ENCODE measurements around the gene CCDC106. TPM values are rescaled to one million over a fixed set of nuclear protein-coding genes. Genes with fewer than 3 reads are reported as not detected.

The CCDC106 gene
- total RNA-seq, 1 donor from 2014 or later, result 23.5 TPM

DNA sequence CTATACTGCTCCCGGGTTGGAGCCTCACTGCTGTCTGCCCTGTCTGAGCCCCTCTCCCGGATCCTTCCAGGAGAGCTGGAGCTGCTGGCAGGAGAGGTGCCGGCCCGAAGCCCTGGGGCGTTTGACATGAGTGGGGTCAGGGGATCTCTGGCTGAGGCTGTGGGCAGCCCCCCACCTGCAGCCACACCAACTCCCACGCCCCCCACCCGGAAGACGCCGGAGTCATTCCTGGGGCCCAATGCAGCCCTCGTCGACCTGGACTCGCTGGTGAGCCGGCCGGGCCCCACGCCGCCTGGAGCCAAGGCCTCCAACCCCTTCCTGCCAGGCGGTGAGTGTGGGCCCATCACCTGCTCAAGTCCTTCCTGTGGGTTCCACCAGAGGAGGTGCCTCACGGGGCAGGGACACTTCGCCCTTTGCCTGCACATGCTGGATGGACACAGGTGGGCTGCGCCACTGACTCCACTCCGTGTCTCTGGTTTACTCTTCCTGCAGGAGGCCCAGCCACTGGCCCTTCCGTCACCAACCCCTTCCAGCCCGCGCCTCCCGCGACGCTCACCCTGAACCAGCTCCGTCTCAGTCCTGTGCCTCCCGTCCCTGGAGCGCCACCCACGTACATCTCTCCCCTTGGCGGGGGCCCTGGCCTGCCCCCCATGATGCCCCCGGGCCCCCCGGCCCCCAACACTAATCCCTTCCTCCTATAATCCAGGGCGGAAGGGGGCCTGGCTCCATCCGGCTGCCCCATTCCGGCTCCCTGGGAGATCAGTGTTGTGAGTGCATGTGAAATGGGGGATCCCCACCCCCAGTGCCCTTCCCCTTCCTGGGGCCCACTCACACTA lies 46.9 kb downstream of the CCDC106 start:
- no peak for DNase-seq (ENCODE audit: low read depth)

DNA sequence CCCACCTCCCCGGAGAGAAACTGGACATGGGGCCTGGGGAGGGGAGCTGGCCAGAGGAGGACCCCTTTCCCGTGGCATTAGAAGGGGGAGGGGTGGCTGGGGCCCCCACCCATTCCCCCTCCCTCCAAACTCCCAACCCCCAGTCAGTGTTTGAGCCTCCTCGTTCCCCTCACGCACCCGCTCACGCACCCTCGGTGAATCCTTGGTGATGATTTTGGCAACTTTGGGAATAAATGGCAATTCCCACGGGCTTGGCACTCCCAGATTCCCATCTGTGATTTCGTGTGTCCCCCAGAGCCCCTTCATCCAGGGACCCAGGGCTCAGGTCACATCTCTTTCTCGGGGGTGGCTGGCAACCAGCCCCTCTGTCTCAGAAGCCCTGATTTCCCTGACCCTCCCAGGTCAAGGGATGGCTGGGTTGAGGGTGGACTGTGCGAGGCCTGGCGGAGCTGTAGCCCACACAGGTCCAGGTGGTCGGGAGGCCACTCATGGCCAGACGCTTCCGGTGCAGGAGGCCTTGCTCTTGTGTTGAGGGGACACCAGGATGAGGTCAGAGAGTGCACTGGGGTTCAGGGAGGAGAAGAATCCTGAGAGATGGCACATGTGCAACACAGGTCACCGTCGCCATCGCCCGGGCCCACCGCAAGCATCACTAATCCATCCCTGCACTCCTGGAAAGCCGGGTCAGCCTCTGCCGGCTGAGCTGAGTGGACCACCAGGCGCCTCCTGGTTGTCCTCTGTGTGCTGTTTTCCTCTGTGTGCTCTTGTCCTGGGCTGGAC lies 47.7 kb downstream of the CCDC106 start:
- DNase-seq (ENCODE audit: low read depth), result no peak

DNA sequence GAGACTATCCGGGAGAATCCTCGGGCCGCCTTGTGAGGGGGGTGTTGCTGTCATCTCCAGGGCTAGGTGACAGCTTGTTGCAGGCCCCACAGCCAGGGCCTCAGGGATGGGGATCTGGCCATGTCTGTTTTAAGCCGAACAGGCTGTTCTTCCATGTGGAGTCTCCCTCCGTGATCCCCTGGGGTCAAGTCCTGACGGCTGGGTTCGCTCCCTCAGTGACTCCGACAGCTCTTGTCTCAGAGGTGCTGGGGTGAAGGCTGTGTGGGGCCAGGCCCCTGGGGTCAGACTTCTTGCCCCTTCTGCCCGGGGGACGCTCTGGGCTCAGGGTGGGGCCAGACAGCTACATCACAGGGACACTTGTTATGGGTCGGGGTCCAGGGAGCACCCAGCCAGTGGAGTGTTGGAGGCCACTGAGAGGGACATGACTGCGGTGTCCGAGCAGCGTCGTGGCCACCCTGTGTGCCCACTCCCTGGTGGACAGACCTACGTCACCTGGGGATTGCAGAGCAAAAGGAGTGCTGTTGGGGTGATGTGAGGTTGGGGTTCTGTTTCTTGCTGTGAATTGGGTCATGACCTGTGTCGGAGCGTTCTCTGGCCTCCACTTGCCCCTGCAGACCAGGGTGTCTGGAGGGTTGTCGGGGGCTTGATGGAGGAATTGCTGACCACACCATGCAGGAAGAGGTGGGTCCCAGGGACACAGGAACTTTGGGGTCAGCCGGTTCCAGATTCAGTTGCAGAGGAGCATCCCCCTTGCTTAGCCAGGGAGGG lies 48.5 kb downstream of the CCDC106 start:
- DNase-seq (ENCODE audit: low read depth), result no peak

DNA sequence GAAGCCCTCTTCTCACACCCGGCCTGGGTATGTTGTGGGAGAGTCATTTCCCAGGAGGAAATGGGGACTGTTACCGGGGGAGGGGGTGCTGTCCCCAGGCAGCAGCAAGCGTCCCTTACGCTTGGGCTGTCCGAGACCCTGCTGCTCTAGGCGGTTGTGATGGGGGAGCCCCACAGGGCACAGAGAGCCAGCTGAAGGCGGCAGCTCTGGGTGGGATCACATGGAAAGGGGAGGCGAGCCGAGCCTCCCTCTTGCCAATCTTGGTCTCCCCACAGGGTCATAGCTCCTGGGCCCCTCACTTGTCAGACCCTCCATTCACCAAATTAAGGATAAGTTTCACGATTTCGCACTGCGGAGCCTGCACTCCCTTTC lies 49.0 kb downstream of the CCDC106 start:
- DNase-seq (ENCODE audit: low read depth), result no peak

DNA sequence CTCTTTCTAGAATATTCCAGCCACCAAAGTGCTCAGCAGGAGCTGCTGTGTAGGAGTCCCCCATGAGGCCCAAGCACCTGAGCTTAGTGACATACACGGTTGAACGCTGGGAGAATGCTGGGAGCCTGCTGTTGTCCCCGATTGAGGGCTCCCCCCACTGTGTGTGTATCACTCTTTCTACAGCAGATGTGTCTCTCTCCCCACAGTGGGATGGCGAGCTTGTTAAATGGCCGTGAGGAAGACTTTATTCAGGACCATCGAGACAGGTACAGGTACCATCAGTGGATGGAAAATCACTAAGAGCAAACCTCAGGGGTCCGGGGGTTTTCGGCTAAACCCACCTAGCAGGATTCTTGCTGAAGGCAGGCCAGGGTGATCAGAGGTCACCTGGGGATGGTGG lies 49.7 kb downstream of the CCDC106 start:
- DNase-seq (ENCODE audit: low read depth), result no peak

DNA sequence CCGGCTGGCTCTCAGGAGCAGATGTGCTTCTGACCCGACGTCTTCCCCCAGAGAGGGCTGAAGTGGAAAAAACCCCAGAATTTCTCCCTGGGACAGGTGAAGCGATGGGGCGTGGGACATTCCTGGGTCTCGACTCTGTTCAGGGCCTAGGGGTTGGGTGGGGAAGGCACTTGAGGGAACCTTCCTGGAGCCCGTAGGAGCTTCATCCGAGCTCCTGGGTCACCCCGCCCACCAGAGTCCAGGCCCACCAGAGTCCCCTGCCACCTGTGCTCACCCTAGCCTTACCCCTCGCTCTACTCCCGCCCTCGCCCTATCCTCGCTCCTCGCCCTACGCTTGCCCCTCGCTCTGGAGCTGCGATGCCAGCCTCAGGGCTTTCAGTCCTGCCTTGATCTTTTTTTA lies 50.2 kb downstream of the CCDC106 start:
- no peak for DNase-seq (ENCODE audit: low read depth)

DNA sequence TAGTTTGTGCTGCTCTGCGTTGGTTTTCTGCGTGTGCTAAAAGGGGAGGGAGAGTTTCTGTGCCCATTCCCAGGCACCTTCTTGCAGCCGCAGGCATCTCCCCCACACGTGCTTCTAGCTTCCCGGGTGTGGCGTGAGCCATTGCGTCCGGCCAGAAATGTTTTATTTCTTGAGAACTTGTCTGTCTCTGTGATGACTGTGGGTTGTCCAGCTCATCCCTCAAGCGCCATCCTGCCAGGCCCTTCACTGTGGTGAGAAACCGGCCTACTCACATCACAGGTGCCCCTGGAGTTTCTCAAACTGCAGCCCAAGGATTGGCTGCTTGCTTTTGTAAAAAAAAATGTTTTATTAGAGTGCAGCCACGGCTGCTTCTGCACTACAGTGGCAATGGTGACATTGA lies 51.2 kb downstream of the CCDC106 start:
- DNase-seq (ENCODE audit: low read depth), result no peak

DNA sequence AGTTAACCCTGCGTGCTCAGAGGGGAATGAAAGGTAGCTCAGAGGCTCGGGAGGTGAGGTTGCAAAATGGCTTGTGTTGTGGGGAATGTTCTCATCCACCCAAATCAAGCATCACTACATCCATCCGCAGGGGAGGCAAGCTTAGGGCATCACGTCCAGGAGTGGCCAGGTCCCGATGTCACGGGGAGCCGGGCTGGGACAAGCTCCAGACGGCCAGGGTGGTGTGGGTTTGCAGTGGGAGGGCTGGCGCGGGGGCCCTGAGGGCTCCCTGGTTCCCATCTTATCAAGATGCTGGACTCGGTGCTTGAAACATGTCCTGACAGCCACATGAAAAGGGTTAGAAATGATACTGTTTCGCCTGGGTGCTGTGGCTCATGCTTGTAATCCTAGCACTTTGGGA lies 52.8 kb downstream of the CCDC106 start:
- no peak for DNase-seq (ENCODE audit: low read depth)

DNA sequence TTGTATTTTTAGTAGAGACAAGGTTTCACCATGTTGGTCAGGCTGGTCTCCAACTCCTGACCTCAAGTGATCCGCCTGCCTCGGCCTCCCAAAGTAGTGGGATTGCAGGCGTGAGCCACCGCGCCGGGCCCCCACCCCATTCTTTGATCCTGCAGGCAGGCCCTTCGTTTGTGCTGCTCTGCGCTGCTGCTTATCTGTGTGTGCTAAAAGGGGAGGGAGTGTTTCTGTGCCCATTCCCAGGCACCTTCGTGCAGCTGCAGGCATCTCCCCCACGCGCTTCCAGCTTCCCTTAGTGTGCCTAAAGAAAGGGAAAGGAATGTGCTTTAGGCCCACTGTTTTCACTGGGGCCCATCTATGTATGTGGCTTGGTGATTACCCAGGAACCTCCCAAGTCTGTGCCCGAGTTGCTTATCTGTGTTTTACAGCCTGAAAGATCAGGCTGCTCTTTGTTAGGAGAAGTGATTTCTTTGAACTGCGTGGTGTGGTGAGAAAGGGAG lies 54.2 kb downstream of the CCDC106 start:
- DNase-seq (ENCODE audit: low read depth), result no peak

Other genes starting within 250 kb of the CCDC106 start
- gene UBE2S, start 240.4 kb upstream of the CCDC106 start, total RNA-seq, result 39.8 and 54.9 TPM in 2 replicates
- gene SHISA7, start 204.9 kb upstream of the CCDC106 start, total RNA-seq, result not detected in 2 replicates
- 152 and 196 TPM in 2 replicates for gene ISOC2, start 186.6 kb upstream of the CCDC106 start, total RNA-seq
- gene C19orf85, start 183.5 kb upstream of the CCDC106 start, total RNA-seq, result not detected in 2 replicates
- gene ZNF628, start 171.6 kb upstream of the CCDC106 start, total RNA-seq, result 7.1 and 12.3 TPM in 2 replicates
- gene NAT14, start 163.0 kb upstream of the CCDC106 start, total RNA-seq, result 24.7 and 26.4 TPM in 2 replicates
- gene SSC5D, start 159.8 kb upstream of the CCDC106 start, total RNA-seq, result 1.2 and 2.1 TPM in 2 replicates
- gene SBK2, start 111.1 kb upstream of the CCDC106 start, total RNA-seq, result 39.9 and 84.5 TPM in 2 replicates
- 1.4 and 5.1 TPM in 2 replicates for gene SBK3, start 102.7 kb upstream of the CCDC106 start, total RNA-seq
- 13.1 and 13.3 TPM in 2 replicates for gene ZNF579, start 67.4 kb upstream of the CCDC106 start, total RNA-seq
- 5.3 and 9.1 TPM in 2 replicates for gene FIZ1, start 48.7 kb upstream of the CCDC106 start, total RNA-seq
- gene ZNF524, start 47.9 kb upstream of the CCDC106 start, total RNA-seq, result 21.9 and 29.8 TPM in 2 replicates
- 2.9 and 3.5 TPM in 2 replicates for gene ZNF865, start 42.6 kb upstream of the CCDC106 start, total RNA-seq
- 8.7 and 9.3 TPM in 2 replicates for gene ZNF784, start 23.6 kb upstream of the CCDC106 start, total RNA-seq
- gene ZNF580, start 7.2 kb upstream of the CCDC106 start, total RNA-seq, result 10.2 and 14.7 TPM in 2 replicates
- gene ZNF581, start 4.6 kb upstream of the CCDC106 start, total RNA-seq, result 11.4 and 13.2 TPM in 2 replicates
- gene U2AF2, start 6.8 kb downstream of the CCDC106 start, total RNA-seq, result 63.8 and 67.0 TPM in 2 replicates
- gene EPN1, start 27.0 kb downstream of the CCDC106 start, total RNA-seq, result 73.4 and 93.4 TPM in 2 replicates
- gene NLRP9, start 90.2 kb downstream of the CCDC106 start, total RNA-seq, result not detected in 2 replicates
- gene RFPL4A, start 110.9 kb downstream of the CCDC106 start, total RNA-seq, result not detected in 2 replicates
- not detected in 2 replicates for gene RFPL4AL1, start 120.9 kb downstream of the CCDC106 start, total RNA-seq
- not detected in 2 replicates for gene NLRP11, start 183.8 kb downstream of the CCDC106 start, total RNA-seq
- not detected in 2 replicates for gene NLRP4, start 188.3 kb downstream of the CCDC106 start, total RNA-seq

Data from myocyte (in vitro differentiated cells).